ENCODE results near the gene WBP2NL. TPM values are rescaled to one million over a fixed set of nuclear protein-coding genes. Genes with fewer than 3 reads are reported as not detected.

Gene WBP2NL
- total and polyA plus RNA-seq, 2 of the 8 experiments (the other 6 are each of a cell fraction or from before 2014, with no cell fraction given), result not detected

- Histone ChIP-seq H2BK120ac (replicated peaks; ENCODE audit: low read depth, low read length) (no peak overlapping the region), H3K27ac (ENCODE audit: low read depth, low read length) (no peak overlapping the region), H4K20me1 (replicated peaks in 1 of 2; ENCODE audit: control insufficient read depth in 1 of 2, insufficient read depth in 2 of 2, low read length in 2 of 2) (no peaks in the 10 kb centered on the region), H2AK5ac (ENCODE audit: low read depth, low read length) (no peak overlapping the region), H3K4ac (replicated peaks; ENCODE audit: insufficient read length, low read depth, low read length) (no peak overlapping the region), H3K4me3 (ENCODE audit: extremely low read depth in 1 of 4, insufficient read depth in 2 of 4, low read depth in 3 of 4, low read length in 4 of 4) (no peak overlapping the region), H2BK12ac (ENCODE audit: low read depth, low read length) (no peak overlapping the region), H2BK15ac (ENCODE audit: low read length) (no peak overlapping the region), H3K4me1 (replicated peaks in 1 of 4; ENCODE audit: control insufficient read depth in 3 of 4, insufficient read depth in 4 of 4, low read length in 3 of 4) (no peaks in the 10 kb centered on the region), H4K5ac (ENCODE audit: insufficient read length, low read depth, low read length) (no peak overlapping the region), H3K23ac (ENCODE audit: insufficient read length) (no peak overlapping the region), H3K9ac (replicated peaks in 1 of 4; ENCODE audit: extremely low read depth in 1 of 4, low read depth in 3 of 4, low read length in 3 of 4) (no peak overlapping the region), H3K23me2 (ENCODE audit: low read depth, low read length) (no peaks in the 10 kb centered on the region), H4K91ac (replicated peaks; ENCODE audit: insufficient read length, low read length) (no peak overlapping the region), H3K9me3 (ENCODE audit: insufficient read depth in 2 of 2, low read depth in 1 of 2, low read length in 1 of 2) (peaks cover 7 to 8% of the 10 kb centered on the region in 2 experiments; a peak in 2 of 4 replicates), H2BK20ac (ENCODE audit: low read length) (no peak overlapping the region), H3K18ac (ENCODE audit: extremely low read depth, low read length) (no peak overlapping the region), H4K8ac (ENCODE audit: extremely low read depth, insufficient read depth, low read length) (no peak overlapping the region), H2AFZ (ENCODE audit: low read length) (no peak overlapping the region), H2BK5ac (ENCODE audit: low read depth, low read length) (no peak overlapping the region), H3K4me2 (ENCODE audit: insufficient read depth in 1 of 2, low read depth in 2 of 2, low read length in 2 of 2) (no peak overlapping the region), H3K14ac (ENCODE audit: insufficient read length) (no peak overlapping the region), H3K27me3 (replicated peaks in 1 of 4; ENCODE audit: control insufficient read depth in 3 of 4, extremely low read depth in 1 of 4, insufficient read depth in 3 of 4, low read length in 3 of 4) (no peaks in the 10 kb centered on the region), H3K79me2 (ENCODE audit: control insufficient read depth in 1 of 2, insufficient read depth in 2 of 2, low read length in 2 of 2) (no peaks in the 10 kb centered on the region), H3K36me3 (ENCODE audit: control insufficient read depth in 2 of 4, insufficient read depth in 4 of 4, low read length in 3 of 4) (peaks cover 0 to 10% (median 6%) of the 10 kb centered on the region in 4 experiments; a peak in 4 of 8 replicates), H3K56ac (replicated peaks; ENCODE audit: insufficient read length, low read depth, low read length) (no peak overlapping the region), H3K79me1 (ENCODE audit: low read depth, low read length) (no peaks in the 10 kb centered on the region)
- TF ChIP-seq CREB1 (IDR thresholded peaks at IDR 0.05), result no peak
- no peak for TF ChIP-seq SAP30 (IDR thresholded peaks at IDR 0.05; ENCODE audit: insufficient read depth, insufficient replicate concordance, low read length)
- TF ChIP-seq ZNF274 (IDR thresholded peaks at IDR 0.05; ENCODE audit: borderline replicate concordance, extremely low read depth, low read length), result no peak
- no peak for TF ChIP-seq KDM1A (IDR thresholded peaks at IDR 0.05; ENCODE audit: borderline replicate concordance, low read length)
- no peak for TF ChIP-seq RXRA (IDR thresholded peaks at IDR 0.05; ENCODE audit: insufficient read depth, low read depth, low read length)
- no peak for TF ChIP-seq KDM5A (IDR thresholded peaks at IDR 0.05; ENCODE audit: low read length)
- no peak for TF ChIP-seq SP1 (IDR thresholded peaks at IDR 0.05; ENCODE audit: low read depth, low read length)
- no peak for TF ChIP-seq BCL11A (IDR thresholded peaks at IDR 0.05; ENCODE audit: low read depth in 2 of 2, low read length in 2 of 2)
- no peak for TF ChIP-seq POU5F1 (IDR thresholded peaks at IDR 0.05; ENCODE audit: low read depth, low read length)
- no peak for TF ChIP-seq MAFK (IDR thresholded peaks at IDR 0.05; ENCODE audit: low read depth, low read length)
- no peak for TF ChIP-seq KDM4A (IDR thresholded peaks at IDR 0.05; ENCODE audit: low read depth, low read length, severe bottlenecking)
- TF ChIP-seq HDAC6 (IDR thresholded peaks at IDR 0.05; ENCODE audit: low read depth, low read length), result no peak
- no peak for TF ChIP-seq SIN3A (conservative IDR thresholded peaks at IDR 0.05 in 1 of 2, IDR thresholded peaks at IDR 0.05 in 1 of 2; ENCODE audit: low read depth in 1 of 2, low read length in 2 of 2)
- ChIA-PET CTCF (ENCODE audit: partially characterized antibody) (no interaction called here), POLR2A (ENCODE audit: partially characterized antibody) (interaction anchor here (1.1 to 1.9 kb wide), 2 partner anchors 10 to 89 kb away, joined by 4 to 5 read pairs; no protein-coding TSS in a partner anchor)
- 95% methylated on average over 1 of the region's 1 CpG; no CpG with 5 or more reads in 1 of the 2 experiments for WGBS, 2 experiments (ENCODE audit: extremely low coverage in 1 of 2, insufficient coverage in 1 of 2, insufficient read length in 1 of 2, insufficient replicate concordance in 2 of 2, low coverage in 1 of 2, low lambda C conversion rate in 2 of 2, missing lambda C conversion rate in 1 of 2)
- DNase-seq (ENCODE audit: low read depth in 1 of 2, low spot score in 2 of 2) (no peak), FAIRE-seq (no peak)
Measured at GRCh38 chr22:42056757-42057511, 58.3 kb downstream of the WBP2NL start.

Measured in H1 (cell line).